ENCODE data around the gene NFATC2.

The NFATC2 gene

GRCh38 chr20:51429144-51429482 is 113.4 kb downstream of the NFATC2 start:
- no peak for DNase-seq

DNA sequence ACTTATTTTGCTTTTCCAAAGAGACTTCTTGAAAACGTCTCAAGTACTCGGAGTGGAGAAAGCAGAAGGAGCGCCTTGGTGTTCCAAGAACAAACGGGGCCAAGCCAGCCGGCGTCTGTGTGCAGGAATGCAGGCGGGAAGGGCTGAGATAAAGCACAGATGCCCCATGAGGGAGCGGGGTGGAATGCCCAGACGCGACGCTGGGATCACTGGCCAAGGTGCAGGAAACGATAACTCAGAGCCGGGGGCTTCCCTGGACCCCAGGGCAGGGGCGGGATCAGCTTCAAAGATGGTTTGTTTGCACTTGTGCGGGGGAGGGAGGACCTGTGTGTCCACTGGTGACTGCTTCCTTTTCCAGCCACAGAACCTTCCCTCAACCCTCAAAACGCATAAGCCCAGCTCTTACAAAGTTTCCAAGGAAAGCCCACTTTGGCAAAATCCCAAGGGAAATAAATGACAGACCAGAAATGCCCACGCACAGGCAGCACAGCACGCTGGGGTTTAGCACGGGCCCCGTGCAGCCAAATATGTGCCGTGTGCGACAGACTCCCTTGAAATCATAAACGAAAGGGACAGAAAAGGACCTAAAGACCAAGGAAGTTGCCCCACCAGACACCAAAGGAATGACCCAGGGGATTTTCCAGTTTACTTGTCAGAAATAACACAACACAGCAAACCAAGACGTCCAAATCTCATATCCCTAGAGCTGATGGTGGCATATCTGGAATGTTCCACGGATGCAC is 113.9 kb downstream of the NFATC2 start:
- DNase-seq = no peak

- no peak for DNase-seq
Observed at GRCh38 chr20:51427651-51428291, 114.7 kb downstream of the NFATC2 start.

GRCh38 chr20:51426718-51427650 is 115.5 kb downstream of the NFATC2 start:
- no peak for DNase-seq

DNA sequence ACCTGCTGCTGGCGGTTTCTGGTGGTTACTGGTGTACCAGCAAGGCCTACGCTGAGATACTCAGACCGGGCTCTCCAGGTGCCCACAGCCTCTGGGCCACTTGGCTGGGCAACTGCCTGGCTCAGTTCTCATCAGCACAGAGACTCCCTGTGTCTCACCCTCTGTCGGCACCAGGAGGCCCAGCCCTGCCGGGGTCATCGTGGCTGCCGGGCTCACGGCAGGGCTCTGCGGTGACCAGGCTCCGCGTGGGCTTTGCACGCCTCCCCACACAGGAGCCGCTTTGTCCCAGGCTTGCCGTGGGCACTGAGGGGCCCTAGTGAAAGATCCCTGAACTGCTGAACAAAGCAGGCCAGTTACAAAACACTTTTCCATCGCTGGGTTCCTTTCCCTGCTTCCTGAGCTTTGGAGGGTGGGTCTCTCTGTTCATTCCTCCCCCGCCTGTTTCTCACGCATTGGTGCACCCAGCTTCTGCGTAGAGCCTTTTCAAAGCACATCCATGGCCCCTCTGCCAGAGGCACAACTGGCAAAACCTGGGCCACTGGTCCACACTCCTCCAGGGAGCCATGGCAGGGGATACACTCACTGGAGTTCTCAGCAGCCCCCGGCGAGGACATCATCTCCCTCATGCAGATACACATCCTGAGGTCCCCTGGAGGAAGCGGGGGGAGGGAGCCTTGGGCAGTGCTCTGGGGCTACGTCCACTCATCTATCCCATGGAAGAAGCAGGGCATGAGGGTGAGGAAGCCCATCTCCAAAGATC is 117.0 kb downstream of the NFATC2 start:
- DNase-seq = no peak

- no peak for DNase-seq
Observed at GRCh38 chr20:51424270-51425117, 118.0 kb downstream of the NFATC2 start.

GRCh38 chr20:51423810-51424209 is 118.7 kb downstream of the NFATC2 start:
- DNase-seq = no peak

DNA sequence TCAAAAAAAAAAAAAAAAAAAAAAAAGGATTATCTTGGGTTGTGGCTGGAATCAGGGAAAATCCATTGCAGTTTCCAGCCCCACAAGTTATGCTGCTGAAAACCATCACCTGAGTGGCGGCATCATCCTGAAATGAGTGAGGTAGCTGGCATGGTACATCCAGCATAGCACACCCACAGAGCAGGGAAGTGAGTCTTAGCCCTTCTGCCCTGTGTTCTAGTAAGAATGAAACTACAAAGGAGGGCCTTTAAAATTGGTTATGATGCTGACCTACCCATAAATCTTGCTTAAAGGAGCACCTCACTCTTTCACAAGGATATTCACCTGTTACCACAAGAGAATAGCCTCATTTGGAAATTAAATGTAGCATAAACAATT is 119.2 kb downstream of the NFATC2 start:
- no peak for DNase-seq

- DNase-seq = no peak
Observed at GRCh38 chr20:51422514-51423289, 119.8 kb downstream of the NFATC2 start.

DNA sequence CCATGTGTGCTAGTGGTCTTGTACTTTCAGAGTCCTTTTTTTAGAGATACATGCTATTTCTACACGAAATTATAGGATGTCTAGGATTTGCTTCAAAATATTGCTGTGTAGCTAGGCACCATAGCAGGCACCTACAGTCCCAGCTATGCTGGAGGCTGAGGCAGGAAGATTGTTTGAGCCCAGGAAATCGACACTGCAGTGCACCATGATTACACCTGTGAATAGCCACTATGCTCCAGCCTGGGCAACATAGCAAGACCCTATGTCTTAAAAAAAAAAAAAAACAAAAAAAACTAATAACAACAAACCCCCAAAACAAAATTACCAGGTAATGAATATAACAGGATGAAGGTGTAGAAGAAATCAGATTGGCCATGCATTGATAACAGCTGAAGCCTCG is 121.7 kb downstream of the NFATC2 start:
- DNase-seq = no peak

- DNase-seq = no peak
Observed at GRCh38 chr20:51420111-51420510, 122.4 kb downstream of the NFATC2 start.

DNA sequence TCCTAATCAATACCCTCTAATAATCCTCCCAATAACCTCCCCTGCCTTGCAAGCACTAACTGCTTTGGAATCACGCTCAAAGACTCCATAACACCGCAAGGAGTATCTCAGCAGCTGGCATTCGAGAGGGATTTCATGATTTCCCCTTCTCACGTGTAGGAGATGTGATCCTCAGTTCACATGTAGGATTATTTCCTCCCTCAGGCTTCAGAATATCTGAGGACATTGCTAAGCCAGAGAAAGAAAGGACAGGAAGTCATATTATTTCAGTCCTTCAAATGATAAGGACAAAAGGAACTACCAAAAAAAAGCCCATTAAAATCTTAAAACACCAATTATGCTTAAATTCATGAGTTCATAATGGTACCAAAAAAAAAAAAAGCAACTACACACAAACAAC is 122.9 kb downstream of the NFATC2 start:
- no peak for DNase-seq

DNA sequence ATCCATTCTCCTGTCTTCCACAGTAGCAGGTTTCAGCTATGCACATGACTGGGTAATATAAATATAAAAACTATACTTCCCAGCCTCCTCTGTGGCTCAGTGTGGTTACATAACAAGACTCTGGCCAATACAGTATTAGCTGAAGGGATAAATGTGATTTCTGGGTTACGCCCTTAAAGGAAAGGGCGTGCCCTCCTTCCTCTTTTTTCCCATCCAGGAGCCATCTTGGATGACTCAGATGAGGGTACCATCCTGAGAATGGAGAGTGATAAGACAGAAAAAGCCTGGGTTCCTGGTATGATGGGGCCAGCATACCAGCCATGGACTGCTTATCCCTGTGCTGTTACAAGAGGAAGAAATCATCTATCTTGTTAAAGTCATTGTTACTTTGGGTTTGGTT is 123.3 kb downstream of the NFATC2 start:
- DNase-seq = no peak

- no peak for DNase-seq
Observed at GRCh38 chr20:51418137-51418529, 124.4 kb downstream of the NFATC2 start.

- no peak for DNase-seq
Observed at GRCh38 chr20:51417250-51418136, 125.0 kb downstream of the NFATC2 start.

DNA sequence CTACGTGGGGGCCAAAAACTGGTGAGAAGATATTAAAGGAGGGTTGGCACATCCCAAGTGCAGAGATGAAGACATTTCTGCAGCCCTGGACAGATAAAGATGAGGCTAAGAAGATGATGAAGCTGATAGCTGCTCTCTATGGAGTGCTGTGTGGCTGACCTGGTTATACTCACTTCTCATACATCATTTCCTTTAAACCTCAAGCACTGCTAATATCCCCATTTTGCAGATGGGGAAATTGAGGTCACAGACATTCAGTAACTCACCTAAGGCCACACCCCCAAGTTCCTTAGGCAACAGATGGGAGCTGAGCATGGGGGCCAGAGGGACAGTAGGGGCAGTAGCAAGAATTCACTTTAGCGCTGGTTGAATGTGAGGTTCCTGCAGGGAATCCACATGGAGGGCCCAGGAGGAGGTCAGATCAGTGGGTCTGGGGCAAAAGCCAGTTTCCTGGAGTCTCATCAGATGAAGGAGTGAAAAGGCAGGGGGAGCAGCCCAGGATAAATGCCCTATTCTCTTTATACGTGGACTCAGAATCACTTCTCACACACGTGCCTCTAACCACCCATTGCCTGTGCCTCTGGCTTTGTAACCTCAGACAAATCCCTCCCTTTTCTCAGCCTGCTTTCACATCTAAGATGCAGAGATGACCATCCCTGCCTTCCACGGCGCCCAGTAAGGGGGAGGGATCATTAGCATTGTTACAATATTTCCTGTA is 125.8 kb downstream of the NFATC2 start:
- no peak for DNase-seq

DNA sequence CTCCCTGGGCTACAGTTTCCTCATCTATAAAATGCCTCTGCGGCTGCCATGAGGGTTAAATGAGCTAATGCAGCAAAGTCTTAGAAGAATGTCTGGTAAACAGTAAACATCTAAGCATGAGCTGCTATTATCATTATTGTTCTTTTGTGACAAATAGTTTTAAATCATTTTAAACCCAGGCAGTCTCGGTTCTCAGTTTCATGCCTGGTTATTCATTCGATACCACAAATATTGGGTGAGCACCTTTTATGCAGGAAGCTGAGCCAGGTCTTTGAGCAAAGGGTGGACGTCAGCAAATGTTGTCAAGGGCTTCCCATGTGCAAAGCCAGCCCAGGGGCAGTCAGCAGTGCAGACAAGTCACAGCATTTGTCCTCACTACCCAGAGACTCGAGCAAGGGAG is 128.7 kb downstream of the NFATC2 start:
- no peak for DNase-seq

DNA sequence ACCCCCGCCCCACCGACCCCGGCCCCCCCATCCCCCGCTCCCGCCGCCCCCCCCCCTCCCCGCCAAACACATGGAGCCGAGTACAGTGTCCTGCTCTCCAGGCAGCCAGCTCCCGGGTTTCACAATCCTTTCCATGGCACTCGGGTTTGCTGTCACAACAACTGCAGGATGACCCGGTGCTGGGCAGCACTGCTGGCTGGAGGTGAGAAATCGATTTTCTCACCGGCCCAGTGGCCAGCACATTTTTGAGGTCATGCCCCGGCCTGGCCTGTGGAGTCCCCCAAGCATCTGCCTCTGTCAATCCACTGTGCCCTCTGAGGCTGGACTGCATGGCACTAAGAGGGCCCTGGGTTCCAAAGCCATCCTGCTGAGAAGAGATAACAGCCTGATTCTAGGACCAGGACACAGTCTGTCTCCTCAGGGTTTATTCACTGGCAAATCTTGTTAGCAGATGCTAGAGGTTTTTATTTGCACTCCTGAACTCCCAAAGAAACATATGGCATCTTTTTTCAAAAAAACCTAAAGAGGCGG is 129.5 kb downstream of the NFATC2 start:
- peak in 3 of 14 donors; percentile 21 to 36 (median 24) for DNase-seq
